HG02588 (cell line): ENCODE data around the gene SRSF5.
"Not testable (repeated sequence)": the region's sequence is repeated elsewhere in the genome, so short reads cannot be mapped to it uniquely, and the experiment has no call there.

Experiments used
- ATAC-seq: cut with Tn5 transposase; IDR thresholded peaks from one replicate; pipeline ENCODE4 v1.9.1; 2021; ENCODE audit warnings: mild to moderate bottlenecking, moderate library complexity; ENCODE audit not compliant: unreplicated experiment

SRSF5 gene

GRCh38 chr14:69766984-69767368 lies at the start of gene SRSF5:
SRSF5 (plus strand) TSS chr14:69767142; CDS start chr14:69768157, 1,015 bp downstream.
- ATAC-seq: peak; percentile 79

- ATAC-seq: not testable (repeated sequence)
These were observed 48.3 kb upstream of the SRSF5 start for GRCh38 chr14:69718614-69719013.

- ATAC-seq: no peak
These were observed 47.4 kb upstream of the SRSF5 start for GRCh38 chr14:69719501-69719951.

GRCh38 chr14:69720912-69721311 lies 46.0 kb upstream of the SRSF5 start:
- no peak for ATAC-seq

- peak; percentile 80 for ATAC-seq
These were observed 40.0 kb upstream of the SRSF5 start for GRCh38 chr14:69726761-69727511.

GRCh38 chr14:69727860-69728259 lies 39.1 kb upstream of the SRSF5 start:
- no peak for ATAC-seq

GRCh38 chr14:69731919-69732598 lies 34.9 kb upstream of the SRSF5 start:
- not testable (repeated sequence) for ATAC-seq

GRCh38 chr14:69736405-69736804 lies 30.5 kb upstream of the SRSF5 start:
- not testable (repeated sequence) for ATAC-seq

GRCh38 chr14:69741055-69741454 lies 25.9 kb upstream of the SRSF5 start:
- no peak for ATAC-seq

- ATAC-seq: no peak
These were observed 17.0 kb upstream of the SRSF5 start for GRCh38 chr14:69749956-69750355.

GRCh38 chr14:69750495-69750894 lies 16.4 kb upstream of the SRSF5 start:
- no peak for ATAC-seq

- no peak for ATAC-seq
These were observed 14.2 kb upstream of the SRSF5 start for GRCh38 chr14:69752773-69753172.

GRCh38 chr14:69753860-69754259 lies 13.1 kb upstream of the SRSF5 start:
- no peak for ATAC-seq

- ATAC-seq: no peak
These were observed 12.5 kb upstream of the SRSF5 start for GRCh38 chr14:69754487-69754886.

- ATAC-seq: no peak
These were observed 11.6 kb upstream of the SRSF5 start for GRCh38 chr14:69755296-69755695.

GRCh38 chr14:69755784-69756183 lies 11.2 kb upstream of the SRSF5 start:
- ATAC-seq: no peak

- ATAC-seq: no peak
These were observed 10.6 kb upstream of the SRSF5 start for GRCh38 chr14:69756298-69756697.

GRCh38 chr14:69760810-69761209 lies 6.1 kb upstream of the SRSF5 start:
- no peak for ATAC-seq

GRCh38 chr14:69763761-69764510 lies 3.0 kb upstream of the SRSF5 start:
- no peak for ATAC-seq

GRCh38 chr14:69767369-69767999 lies 542 bp downstream of the SRSF5 start:
- peak; percentile 72 for ATAC-seq

- no peak for ATAC-seq
These were observed 1.9 kb downstream of the SRSF5 start for GRCh38 chr14:69768873-69769272.
